GM15510 (cell line): ENCODE measurements around the gene NAE1.

ENCODE experiments used
- POLR2A ChIP-seq: IDR thresholded peaks from 3 replicates; pipeline ENCODE4 v1.6.1; 2011; ENCODE audit warnings: borderline replicate concordance; ENCODE audit not compliant: insufficient read length; ENCODE audit errors: extremely low read depth

NAE1 gene

GRCh38 chr16:66787427-66787826, 43.3 kb downstream of the NAE1 start:
- TF ChIP-seq POLR2A: no peak

- TF ChIP-seq POLR2A: no peak
Measured at GRCh38 chr16:66786551-66786950, 44.2 kb downstream of the NAE1 start.

- TF ChIP-seq POLR2A: no peak
Measured at GRCh38 chr16:66776457-66776856, 54.3 kb downstream of the NAE1 start.

- TF ChIP-seq POLR2A: no peak
Measured at GRCh38 chr16:66774981-66775380, 55.8 kb downstream of the NAE1 start.

GRCh38 chr16:66758086-66758485, 72.7 kb downstream of the NAE1 start:
- TF ChIP-seq POLR2A: no peak

GRCh38 chr16:66754819-66755218, 76.0 kb downstream of the NAE1 start:
- TF ChIP-seq POLR2A: no peak

- TF ChIP-seq POLR2A: no peak
Measured at GRCh38 chr16:66754211-66754610, 76.6 kb downstream of the NAE1 start.

GRCh38 chr16:66752958-66753357, 77.8 kb downstream of the NAE1 start:
- no peak for TF ChIP-seq POLR2A
